ENCODE data around the gene MBNL2.
A peak's percentile ranks its signal among the peaks of the same experiment; 100 is the strongest.

MBNL2 gene

GRCh38 chr13:97353927-97354675, 132.0 kb downstream of the MBNL2 start:
- no peak for DNase-seq

DNA sequence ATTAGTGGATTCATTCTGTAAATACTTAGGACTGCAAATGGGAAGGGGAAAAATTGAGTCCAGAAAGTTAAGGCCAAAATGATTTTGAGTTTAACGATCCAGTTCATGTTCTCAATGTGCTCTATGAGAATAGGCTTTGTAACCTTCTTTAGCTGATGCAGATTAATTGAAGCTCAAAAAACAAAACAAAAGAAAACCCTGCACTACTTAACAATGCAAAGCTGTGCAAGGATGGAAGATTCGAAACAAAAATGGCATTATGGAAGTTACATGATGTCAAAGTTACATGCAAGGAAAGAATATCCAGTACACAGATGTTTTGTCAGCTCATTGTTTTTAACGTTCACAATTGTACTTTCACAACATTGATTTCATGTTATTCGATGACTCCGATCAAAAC, 132.7 kb downstream of the MBNL2 start:
- DNase-seq: no peak

- DNase-seq: no peak
Measured at GRCh38 chr13:97356592-97356991, 134.5 kb downstream of the MBNL2 start.

- peak; percentile 28 to 44 for DNase-seq
Measured at GRCh38 chr13:97359181-97360057, 137.3 kb downstream of the MBNL2 start.

DNA sequence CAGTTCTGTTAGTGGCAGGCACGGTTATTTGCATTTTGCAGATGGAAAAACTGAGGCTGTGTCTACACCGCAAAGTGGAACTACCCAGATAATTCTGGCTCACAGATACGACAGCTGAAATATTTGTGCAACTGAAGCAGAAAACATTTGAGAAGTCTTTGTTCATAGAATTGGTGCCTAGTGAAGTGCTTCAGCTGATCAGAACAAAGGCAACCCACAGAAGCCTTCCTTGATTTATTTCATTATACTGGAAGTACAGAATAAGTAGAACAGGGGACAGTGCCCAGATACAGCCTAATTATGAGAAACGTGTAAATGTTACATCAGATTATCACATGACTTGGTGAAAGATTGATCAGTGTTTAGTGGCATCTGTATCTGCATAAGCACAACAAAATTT, 138.5 kb downstream of the MBNL2 start:
- no peak for DNase-seq

DNA sequence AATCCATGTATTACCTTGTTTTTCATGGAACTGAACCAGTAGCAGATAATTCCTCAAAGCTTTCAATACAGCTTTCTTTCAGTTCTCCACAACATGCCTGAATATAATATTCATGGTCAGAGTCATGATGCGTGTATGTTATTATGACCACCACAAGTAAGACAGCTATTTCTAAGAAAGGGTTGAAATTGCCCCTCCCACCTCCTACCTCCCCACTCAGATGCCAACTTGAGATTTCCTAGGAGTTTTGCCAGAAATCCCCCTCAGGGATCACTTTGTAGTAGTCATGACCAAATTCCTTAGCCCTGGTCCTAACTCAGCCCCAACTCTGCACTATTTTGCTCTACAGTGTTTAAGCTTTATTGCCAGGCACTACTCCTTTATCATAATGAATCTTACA, 141.9 kb downstream of the MBNL2 start:
- no peak for DNase-seq

GRCh38 chr13:97364827-97365226, 142.7 kb downstream of the MBNL2 start:
- DNase-seq: no peak

DNA sequence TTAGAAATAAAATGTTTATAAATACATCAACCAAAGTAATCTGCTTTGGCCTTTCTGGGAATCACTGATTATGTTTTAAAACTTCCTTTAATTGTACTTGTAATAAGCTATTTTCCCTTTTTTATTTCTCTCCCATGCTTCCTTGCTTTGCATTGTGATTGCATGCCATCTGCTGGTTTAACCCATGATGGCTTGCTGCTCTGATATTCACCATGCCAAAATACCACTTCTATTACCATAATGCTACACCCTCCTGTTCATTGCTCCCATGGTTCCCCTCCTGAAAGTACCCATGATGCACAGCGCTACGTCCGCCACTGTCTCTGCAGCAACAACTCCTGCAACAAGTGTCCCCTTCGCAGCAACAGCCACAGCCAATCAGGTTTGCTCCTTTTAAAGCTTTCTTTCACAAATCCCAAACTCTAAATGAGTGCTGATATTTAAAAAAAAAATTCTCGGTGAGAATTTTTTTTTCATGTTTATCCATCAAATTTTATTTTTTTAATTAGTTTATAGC, 144.1 kb downstream of the MBNL2 start:
- DNase-seq: no peak

DNA sequence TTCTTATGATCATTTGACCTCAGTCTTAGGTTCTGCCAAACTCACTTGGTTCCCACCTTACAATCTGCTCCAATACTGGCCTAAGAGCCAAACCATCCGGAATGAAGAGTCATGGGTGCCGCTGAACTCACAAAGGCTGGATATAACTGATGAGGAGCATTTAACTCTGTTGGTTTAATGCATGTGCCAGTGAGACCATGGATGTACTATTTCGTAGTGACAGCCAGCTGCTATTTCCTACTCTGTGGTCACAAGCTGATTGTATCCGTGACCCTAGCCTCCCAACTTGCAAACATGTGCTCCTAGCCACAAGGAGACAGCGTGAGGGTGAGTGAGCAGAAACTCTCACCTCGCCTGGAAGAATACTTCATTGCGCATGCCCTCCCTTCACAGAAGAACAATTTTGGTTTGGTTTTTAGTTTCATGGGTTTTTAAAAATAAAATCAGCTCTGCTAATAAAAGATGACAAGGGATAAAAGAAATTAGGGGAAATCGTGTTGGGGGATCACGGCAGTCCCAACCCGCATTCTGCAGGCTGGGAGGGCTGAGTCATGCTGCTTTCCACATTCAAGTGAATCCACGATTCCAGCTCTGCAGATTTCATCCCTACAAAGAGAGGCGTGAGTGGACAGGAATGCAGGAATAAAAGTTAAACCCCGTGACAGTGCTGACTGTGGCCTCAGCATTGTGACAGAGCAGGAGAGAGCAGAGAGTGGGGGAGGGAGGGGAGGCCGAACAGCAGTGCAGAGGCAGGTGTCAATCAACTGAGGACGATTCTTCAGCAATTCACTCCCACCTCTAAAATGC, 145.1 kb downstream of the MBNL2 start:
- DNase-seq: no peak

DNA sequence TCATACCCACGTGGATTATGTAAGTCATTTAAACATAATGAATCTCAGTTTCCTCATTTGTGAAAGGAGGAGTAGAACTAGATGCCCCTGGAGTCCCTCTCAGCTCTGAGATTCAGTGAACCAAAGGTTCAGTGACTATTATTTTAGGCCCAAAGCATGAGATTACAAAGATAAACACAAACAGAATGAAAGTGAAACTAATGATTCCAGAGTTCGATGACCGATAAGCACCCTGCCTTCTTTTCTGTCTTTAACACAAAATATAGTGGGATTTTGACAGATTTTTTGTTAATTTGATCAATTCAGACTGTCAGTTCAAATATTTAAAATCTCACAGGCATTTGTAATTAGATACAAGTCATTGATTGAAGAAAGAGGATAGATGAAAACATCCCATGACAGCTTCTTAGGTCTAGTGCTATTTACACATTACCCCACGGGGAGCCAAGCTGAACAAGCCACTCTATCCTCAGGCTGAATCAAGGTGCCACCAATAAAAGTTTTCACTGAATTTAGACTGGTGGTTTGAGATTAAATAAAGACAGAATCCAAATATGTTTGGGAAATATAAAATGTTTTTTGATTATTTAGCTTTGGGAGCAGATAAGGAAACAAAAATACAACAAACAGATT, 147.2 kb downstream of the MBNL2 start:
- DNase-seq: no peak

DNA sequence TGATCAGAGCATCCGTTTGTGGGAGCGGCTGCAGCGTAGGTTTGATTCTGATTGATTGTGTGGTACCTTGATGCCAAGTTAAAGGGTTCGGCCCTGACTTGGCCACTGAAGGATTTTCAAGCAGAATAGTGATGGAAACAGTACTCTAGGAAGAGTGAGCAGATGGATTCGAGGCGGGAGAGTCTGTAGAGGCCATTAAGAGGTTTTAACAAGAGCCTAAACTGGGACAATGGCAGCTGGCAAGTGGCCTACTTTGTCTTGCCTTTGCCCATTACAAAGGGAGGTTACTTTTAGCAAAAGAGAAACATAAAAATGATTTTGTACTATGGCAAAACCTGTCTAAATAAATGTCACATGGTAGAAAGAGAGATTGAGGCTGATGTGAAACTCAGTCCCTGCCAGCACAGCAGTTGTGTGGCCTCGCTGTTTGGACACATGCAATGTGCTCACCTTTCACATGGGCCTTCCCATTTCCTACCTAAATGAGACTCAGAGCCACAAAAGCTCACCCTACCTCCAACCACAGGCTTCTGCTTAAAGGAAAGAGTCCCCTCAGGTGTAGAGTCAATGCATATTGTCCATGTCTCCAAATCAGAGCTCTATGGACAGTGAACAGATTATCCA, 149.5 kb downstream of the MBNL2 start:
- DNase-seq: no peak

DNA sequence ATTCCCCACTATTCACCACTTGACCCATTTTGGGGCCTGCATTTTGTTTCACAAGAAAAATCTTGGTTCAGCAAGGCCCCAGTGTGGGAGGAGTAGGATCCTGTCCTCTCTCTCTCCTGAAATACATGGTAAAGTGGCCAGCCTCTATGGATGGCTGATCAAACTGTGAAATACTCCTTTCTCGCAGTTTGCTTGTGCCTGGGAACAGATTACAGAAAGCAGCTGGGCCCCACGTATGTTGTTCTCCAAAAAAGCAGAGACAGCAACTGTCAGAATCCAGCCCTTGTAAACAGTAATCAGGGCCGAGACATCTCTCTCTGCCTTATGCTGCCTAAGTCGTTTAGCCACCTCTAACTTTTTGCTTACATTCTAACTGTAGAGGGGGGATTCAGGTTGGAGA, 150.8 kb downstream of the MBNL2 start:
- no peak for DNase-seq

DNA sequence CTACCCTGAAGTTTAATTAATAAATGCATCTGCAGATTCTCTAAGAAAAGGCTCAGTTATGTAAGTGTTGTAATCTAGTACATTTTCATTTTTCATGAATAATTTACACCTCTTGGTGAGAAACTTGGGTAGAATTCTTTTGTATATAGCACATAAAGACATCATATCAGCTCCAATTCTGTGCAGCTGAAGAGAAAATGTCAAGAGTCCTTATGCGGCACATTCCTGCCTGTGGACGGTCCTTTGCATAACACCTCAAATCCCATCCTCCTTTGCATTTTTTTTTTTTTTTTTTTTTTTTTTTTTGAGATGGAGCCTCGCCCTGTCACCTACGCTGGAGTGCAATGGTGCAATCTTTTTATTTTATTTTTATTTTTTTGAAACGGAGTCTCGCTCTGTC, 151.7 kb downstream of the MBNL2 start:
- no peak for DNase-seq

GRCh38 chr13:97376981-97377380, 154.8 kb downstream of the MBNL2 start:
- DNase-seq: no peak

DNA sequence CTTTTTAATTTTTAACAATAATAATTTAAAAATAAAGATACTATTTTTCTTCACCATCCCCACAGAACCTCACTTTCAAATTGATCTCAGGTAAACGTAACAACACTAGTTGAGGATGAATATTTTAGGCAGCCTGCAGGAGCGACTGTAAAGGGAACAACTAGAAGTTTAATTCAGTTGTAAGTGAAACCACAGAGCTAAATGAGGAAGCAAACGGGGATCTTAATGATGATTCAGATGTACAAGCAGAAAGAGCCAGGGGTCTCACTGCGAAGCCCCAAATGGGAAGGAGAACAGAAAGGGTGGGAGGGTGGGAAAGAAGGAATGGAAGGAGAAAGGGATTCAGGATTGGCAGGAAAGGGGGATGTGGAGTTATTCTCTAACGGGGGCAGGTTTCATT, 157.3 kb downstream of the MBNL2 start:
- DNase-seq: no peak

DNA sequence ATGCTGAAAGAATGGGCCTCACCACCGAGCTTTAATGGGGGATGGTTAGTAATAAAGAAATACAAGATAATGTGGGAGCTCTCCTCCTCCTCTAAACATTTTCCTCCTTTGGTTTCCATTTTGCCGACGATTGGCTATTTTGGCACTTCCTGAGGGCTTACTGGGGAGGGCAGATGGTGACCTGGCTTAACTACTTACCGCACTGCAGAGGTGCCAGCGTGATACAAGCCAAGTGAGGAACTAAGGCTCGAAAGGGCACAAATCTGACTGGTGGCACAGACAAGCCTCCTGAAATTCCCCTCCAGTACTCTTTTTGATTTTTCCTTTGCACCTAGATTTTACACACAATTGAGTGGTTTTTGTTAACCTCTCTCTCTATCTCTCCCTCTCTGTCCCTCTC, 158.6 kb downstream of the MBNL2 start:
- no peak for DNase-seq

DNA sequence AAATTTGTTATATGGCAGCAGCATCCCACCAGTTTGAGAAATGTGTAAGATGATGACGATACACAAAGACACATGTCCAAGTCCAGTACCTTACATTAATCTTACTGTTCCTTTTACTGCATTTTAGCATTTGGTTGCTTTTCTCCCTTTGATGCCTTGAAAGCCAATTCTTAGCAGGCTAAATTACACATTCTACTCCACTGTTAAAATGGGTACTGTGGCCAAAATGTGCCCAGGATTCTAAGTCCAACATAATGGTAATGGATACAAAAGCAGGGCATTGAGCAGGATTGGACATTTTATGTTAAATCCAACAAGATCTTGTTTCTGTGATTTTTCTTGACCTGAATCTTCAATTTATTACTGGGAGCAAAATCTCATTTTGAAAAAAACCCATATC, 159.1 kb downstream of the MBNL2 start:
- DNase-seq: no peak

DNA sequence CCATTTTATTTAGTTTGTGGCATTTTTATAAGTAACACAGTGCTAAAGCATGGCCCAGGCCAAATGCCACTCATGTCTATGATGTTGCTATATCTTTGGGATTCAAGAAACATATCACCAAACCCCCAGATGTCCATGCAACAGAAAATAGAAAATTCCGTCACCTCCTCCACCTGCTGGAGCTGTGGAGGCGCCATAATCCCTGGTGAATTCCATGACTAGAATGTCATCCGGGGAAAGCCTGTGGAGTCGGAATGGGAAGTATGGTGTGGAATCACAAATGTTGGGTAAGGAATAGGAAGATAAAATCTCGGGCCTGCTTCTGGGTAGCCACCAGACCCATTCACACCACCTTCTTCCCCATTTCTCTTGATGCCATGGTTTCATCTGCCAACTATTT, 160.1 kb downstream of the MBNL2 start:
- DNase-seq: no peak

DNA sequence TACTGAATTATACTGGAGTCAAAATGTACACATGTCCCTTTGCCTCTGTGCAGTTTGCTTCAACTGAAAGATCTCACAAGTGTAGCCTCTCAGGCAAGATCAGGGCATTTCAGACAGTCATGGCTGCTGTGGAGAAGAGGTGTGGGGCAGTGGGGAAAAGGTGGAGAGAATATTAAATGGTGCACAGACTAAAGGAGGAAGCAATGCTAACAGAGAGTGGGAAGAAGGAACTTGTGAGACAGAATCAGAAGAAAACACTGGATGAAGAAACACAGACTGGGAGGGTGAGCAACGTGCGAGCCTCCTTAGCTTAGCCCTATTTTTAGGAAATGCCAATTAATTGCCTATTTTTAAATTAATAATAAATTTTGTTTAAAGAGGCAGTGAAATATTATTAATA, 162.2 kb downstream of the MBNL2 start:
- no peak for DNase-seq

DNA sequence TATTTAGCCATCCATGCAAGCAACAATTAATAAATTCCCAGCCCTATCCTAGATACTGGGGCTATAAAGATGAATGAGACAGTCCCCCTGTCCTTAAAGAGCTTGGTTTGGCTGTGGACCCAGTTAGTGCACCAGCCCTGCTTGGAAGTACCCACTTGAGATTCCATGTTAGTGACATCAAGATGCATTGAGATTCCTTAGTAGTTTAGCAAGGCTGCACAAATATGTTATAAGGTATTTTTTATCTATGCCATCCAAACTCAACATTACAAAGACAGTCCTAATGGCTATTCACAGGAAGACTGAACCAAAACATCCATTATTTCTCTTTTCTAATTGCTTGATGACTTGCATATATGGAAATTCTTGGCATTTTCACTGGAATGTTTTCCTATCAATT, 163.0 kb downstream of the MBNL2 start:
- DNase-seq: no peak

DNA sequence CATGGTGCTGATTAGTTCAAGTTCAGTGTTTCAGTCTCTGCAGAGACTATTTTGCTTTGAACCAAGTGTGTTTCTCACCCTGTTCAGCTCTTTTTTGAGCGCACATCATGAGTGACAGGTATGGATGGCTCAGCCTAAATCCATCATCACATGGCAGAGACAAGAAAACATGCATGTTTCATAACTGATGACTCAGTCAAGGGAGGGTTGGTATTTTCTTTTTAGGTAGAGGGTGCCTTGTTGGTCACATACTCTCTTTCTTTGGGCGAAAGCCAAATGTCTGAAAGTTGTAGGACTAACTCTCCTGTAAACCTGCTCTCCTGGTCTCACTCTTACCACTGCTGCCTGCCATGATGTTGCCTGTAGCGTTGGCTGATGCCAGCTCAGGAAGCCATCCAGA, 163.7 kb downstream of the MBNL2 start:
- DNase-seq: no peak

DNA sequence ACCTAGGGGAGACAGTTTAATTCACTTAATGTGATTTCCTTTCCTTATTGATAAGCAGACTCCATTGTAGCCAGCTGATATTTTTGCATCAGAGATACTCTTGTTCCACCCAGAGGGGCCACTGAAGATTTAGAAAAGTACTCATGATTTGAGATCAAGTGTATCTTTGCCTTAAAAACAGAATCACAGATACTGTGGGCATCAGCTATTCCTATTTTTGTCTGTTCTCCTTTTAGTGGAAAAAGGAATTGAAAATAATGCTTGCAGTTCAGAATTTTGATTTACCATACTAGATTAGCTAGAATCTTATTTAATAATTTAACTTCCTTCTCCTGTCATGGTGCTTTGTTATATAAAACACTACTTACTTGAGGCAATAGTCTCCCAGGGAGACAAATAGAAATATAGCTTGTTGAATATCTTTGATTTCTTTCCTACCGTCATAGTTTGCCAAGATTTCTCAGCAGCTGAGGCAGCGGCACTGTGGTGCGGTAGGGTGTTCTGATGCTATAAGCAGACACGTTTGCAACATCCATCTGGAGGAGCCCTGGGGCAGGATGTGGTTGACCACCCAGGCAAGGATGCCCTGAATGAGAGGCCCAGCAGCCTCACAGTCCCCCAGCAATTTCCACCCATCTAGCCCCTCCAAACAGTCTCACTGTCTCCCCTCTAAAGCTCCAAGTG, 164.8 kb downstream of the MBNL2 start:
- no peak for DNase-seq

Measured in NCI-H187 (cell line).